Measurements from ENCODE around the gene AS3MT.
A peak's percentile ranks its signal among the peaks of the same experiment; 100 is the strongest.
"Not testable (repeated sequence)": the region's sequence is repeated elsewhere in the genome, so short reads cannot be mapped to it uniquely, and the experiment has no call there.

AS3MT gene

GRCh38 chr10:102919992-102920739, 50.9 kb downstream of the AS3MT start:
- Histone ChIP-seq H3K36me3 (ENCODE audit: insufficient read depth, low read length) (no peaks in the 10 kb centered on the region), H3K4me1 (ENCODE audit: insufficient read depth, low read length) (no peaks in the 10 kb centered on the region), H3K9ac (ENCODE audit: low read depth, low read length) (peak overlapping the region; percentile 73; the same call in 1 of the 2 replicates), H3K9me3 (ENCODE audit: control insufficient read depth, insufficient read depth, low read length) (no peaks in the 10 kb centered on the region)

DNA sequence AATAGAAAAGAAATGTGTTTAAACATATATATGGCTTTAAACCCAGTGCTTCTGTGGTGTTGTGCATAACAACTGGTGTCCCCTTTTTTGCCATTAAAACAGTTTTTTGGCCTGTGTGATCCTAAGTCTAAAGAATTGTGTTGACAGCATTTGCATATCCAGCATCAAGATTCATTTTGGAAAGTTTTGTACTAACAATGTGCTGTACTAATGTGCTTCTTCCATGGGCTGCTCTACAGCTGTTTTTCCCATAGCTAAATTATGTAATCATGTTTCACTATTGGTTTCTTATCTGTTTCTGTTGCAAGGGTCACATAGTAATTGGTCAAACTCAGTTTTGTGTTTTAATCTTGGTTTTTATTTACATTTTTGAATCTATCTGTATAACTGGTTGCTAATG, 54.3 kb downstream of the AS3MT start:
- Histone ChIP-seq H3K9me3 (ENCODE audit: control insufficient read depth, insufficient read depth, low read length) (no peaks in the 10 kb centered on the region), H3K36me3 (ENCODE audit: insufficient read depth, low read length) (no peaks in the 10 kb centered on the region), H3K9ac (ENCODE audit: low read depth, low read length) (no peak overlapping the region), H3K4me1 (ENCODE audit: insufficient read depth, low read length) (no peaks in the 10 kb centered on the region)

DNA sequence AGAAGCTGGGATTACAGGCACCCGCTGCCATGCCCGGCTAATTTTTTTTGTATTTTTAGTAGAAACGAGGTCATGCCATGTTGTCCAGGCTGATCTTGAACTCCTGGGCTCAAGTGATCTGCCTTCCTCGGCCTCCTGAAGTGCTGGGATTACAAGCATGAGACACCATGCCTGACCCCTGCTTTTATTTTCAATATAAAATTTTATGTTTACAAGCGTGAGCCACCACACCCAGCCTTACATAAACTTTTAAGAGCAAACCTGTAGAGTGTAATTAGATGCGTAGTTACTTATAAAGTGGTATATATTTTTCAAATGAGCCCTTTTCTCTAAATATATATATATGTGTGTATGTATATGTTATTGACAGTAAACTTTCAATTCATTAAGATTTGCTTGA, 57.6 kb downstream of the AS3MT start:
- no peaks in the 10 kb centered on the region for H3K36me3 ChIP-seq (ENCODE audit: insufficient read depth, low read length)
- no peaks in the 10 kb centered on the region for H3K4me1 ChIP-seq (ENCODE audit: insufficient read depth, low read length)
- no peak overlapping the region for H3K9ac ChIP-seq (ENCODE audit: low read depth, low read length)
- H3K9me3 ChIP-seq (ENCODE audit: control insufficient read depth, insufficient read depth, low read length) = no peaks in the 10 kb centered on the region

DNA sequence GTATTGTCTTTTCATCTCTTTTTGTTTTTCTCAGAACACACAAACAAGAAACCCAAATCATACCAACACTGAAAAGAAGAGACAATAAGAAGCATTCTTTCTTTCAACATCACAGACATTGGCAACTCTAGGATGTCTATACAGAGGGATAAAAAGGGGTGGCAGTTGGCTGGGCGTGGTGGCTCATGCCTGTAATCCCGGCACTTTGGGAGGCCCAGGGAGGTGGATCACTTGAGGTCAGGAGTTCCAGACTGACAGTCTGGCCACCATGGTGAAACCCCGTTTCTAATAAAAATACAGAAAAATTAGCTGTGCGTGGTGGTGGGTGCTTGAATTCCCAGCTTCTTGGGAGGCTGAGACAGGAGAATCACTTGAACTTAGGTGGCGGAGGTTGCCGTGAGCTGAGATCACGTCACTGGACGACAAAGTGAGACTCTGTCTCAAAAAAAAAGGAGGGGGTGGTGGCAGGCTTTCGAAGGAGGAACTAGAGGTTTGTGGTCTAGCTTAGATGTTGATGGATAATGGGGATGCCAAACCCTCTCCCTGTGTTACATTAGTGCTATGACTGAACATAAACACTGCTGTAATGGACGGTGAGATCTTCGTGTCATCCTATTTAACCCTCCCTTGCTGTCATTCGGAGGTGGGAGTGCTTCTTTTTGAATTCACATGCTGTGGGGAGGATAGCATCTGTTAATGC, 58.2 kb downstream of the AS3MT start:
- Histone ChIP-seq H3K4me1 (ENCODE audit: insufficient read depth, low read length) (no peaks in the 10 kb centered on the region), H3K36me3 (ENCODE audit: insufficient read depth, low read length) (no peaks in the 10 kb centered on the region), H3K9ac (ENCODE audit: low read depth, low read length) (no peak overlapping the region), H3K9me3 (ENCODE audit: control insufficient read depth, insufficient read depth, low read length) (no peaks in the 10 kb centered on the region)

DNA sequence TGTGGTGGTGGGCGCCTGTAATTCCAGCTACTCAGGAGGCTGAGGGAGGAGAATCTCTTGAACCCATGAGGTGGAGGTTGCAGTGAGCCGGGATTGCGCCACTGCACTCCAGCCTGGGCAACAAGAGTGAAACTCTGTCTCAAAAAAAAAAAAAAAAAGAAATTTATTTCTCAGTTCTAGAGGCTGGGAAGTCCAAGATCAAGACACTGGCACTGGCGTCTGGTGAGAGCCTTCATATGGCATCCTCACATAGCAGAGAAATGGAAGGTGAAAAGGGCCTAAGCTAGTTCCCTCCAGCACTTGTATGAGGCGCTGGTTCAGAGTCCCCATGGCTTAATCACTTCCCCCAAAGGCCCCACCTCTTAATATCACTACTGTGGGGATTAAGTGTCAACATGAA, 59.2 kb downstream of the AS3MT start:
- not testable (repeated sequence) for H3K36me3 ChIP-seq (ENCODE audit: insufficient read depth, low read length); H3K4me1 ChIP-seq (ENCODE audit: insufficient read depth, low read length); H3K9ac ChIP-seq (ENCODE audit: low read depth, low read length); H3K9me3 ChIP-seq (ENCODE audit: control insufficient read depth, insufficient read depth, low read length)

DNA sequence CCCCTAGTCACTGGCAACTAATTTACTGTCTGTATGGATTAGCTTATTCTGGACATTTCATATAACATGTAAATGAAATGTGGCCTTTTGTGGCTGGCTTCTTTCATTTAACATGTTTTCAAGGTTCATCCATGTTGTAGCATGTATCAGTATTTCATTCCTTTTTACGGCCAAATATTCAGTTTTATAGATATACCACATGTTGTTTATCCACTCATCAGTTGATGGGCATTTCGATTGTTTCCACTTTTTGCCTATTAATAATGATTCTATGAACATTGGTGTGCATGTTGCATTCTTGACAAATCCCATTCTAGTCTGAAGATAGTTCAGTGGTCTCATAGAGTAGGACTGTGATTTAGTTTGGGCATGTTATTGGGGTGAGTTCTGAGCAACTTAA, 61.5 kb downstream of the AS3MT start:
- no peaks in the 10 kb centered on the region for H3K4me1 ChIP-seq (ENCODE audit: insufficient read depth, low read length)
- no peaks in the 10 kb centered on the region for H3K36me3 ChIP-seq (ENCODE audit: insufficient read depth, low read length)
- no peak overlapping the region for H3K9ac ChIP-seq (ENCODE audit: low read depth, low read length)
- no peaks in the 10 kb centered on the region for H3K9me3 ChIP-seq (ENCODE audit: control insufficient read depth, insufficient read depth, low read length)

DNA sequence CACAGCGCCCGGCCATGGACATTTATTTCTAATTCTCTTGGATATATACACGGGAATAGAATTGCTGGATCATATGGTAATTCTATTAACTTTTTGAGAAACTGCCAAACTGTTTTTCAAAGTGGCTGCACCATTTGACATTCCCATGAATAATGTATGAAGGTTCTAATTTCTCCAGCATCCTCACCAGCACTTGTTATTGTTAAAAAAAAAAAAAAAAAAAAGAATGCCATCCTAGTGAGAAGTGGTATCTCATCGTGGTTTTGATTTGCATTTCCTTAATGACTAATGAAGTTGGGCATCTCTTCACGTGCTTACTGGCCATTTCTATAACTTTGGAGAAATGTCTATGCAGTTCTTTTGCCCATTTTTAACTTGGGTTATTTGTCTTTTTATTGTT, 62.4 kb downstream of the AS3MT start:
- Histone ChIP-seq H3K9ac (ENCODE audit: low read depth, low read length) (no peak overlapping the region), H3K4me1 (ENCODE audit: insufficient read depth, low read length) (no peaks in the 10 kb centered on the region), H3K36me3 (ENCODE audit: insufficient read depth, low read length) (no peaks in the 10 kb centered on the region)

DNA sequence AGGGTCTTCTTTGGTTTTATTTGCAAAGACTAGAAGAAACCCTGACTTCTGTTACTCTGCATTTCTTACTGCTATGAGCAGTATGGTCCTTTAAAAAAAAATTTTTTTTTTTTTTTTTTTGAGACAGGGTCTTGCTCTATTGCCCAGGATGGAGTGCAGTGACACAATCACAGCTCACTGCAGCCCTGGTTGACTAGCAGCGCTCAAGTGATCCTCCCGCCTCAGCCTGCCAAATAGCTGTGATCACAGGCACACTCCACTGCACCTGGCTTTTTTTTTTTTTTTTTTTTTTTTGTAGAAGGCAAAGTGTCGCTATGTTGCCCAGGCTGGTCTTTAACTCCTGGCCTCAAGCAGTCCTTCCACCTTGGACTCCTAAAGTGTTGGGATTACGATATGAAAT, 66.2 kb downstream of the AS3MT start:
- no peaks in the 10 kb centered on the region for H3K9me3 ChIP-seq (ENCODE audit: control insufficient read depth, insufficient read depth, low read length)
- H3K9ac ChIP-seq (ENCODE audit: low read depth, low read length) = no peak overlapping the region
- no peaks in the 10 kb centered on the region for H3K4me1 ChIP-seq (ENCODE audit: insufficient read depth, low read length)
- no peaks in the 10 kb centered on the region for H3K36me3 ChIP-seq (ENCODE audit: insufficient read depth, low read length)

More for the DNA sequence above, 62.4 kb downstream of the AS3MT start:
- no peaks in the 10 kb centered on the region for H3K9me3 ChIP-seq (ENCODE audit: control insufficient read depth, insufficient read depth, low read length)

- no peak overlapping the region for H3K9ac ChIP-seq (ENCODE audit: low read depth, low read length)
- H3K4me1 ChIP-seq (ENCODE audit: insufficient read depth, low read length) = no peaks in the 10 kb centered on the region
- H3K36me3 ChIP-seq (ENCODE audit: insufficient read depth, low read length) = no peaks in the 10 kb centered on the region
- no peaks in the 10 kb centered on the region for H3K9me3 ChIP-seq (ENCODE audit: control insufficient read depth, insufficient read depth, low read length)
These were observed 66.8 kb downstream of the AS3MT start for GRCh38 chr10:102935939-102936605.

DNA sequence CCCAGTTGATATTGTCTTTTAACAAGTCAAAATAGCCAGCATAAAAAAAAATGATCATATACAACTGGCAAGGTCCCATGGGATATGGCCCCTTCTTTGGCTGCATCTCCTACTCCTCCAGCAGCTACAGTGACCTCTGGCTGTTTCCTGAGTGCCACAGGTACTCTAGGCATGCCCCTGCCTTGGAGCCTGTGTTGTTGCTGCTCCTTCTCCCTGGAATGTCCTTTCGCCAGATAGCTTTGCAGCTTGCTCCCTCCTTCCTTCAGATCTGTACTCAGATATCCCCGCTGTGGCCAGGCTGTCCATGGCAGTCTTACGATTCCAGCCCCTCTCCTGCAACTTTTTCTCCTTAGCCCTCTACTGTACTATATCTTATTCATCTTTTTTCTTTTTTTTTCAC, 72.1 kb downstream of the AS3MT start:
- H3K9me3 ChIP-seq (ENCODE audit: control insufficient read depth, insufficient read depth, low read length) = no peaks in the 10 kb centered on the region
- no peaks in the 10 kb centered on the region for H3K4me1 ChIP-seq (ENCODE audit: insufficient read depth, low read length)
- no peak overlapping the region for H3K9ac ChIP-seq (ENCODE audit: low read depth, low read length)
- H3K36me3 ChIP-seq (ENCODE audit: insufficient read depth, low read length) = no peaks in the 10 kb centered on the region

DNA sequence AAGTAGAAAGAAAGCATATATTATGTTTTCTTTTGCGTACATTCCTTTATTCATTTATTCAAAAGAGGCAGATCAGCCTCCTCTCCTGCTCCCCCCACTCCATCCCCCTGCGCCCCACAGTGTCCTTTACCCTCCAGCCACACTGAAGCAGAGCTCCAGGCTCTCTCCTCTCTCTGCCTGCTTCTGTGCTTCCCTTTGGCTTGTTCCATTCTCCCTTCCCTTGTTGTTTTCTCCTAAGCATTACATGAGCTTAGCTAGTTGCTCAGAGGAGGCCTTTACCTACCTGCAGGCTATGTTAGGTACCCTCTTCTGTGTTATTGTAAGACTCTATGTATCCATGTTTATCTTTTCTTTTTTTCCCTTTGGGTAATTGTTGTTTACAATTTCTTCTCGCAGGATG, 76.2 kb downstream of the AS3MT start:
- H3K9ac ChIP-seq (ENCODE audit: low read depth, low read length) = no peak overlapping the region
- H3K4me1 ChIP-seq (ENCODE audit: insufficient read depth, low read length) = no peaks in the 10 kb centered on the region
- H3K9me3 ChIP-seq (ENCODE audit: control insufficient read depth, insufficient read depth, low read length) = no peaks in the 10 kb centered on the region
- H3K36me3 ChIP-seq (ENCODE audit: insufficient read depth, low read length) = no peaks in the 10 kb centered on the region

- Histone ChIP-seq H3K9me3 (ENCODE audit: control insufficient read depth, insufficient read depth, low read length) (no peaks in the 10 kb centered on the region), H3K9ac (ENCODE audit: low read depth, low read length) (no peak overlapping the region), H3K4me1 (ENCODE audit: insufficient read depth, low read length) (no peaks in the 10 kb centered on the region), H3K36me3 (ENCODE audit: insufficient read depth, low read length) (no peaks in the 10 kb centered on the region)
These were observed 76.7 kb downstream of the AS3MT start for GRCh38 chr10:102945962-102946361.

GRCh38 chr10:102946992-102947391, 77.7 kb downstream of the AS3MT start:
- Histone ChIP-seq H3K36me3 (ENCODE audit: insufficient read depth, low read length) (no peaks in the 10 kb centered on the region), H3K4me1 (ENCODE audit: insufficient read depth, low read length) (no peaks in the 10 kb centered on the region), H3K9me3 (ENCODE audit: control insufficient read depth, insufficient read depth, low read length) (no peaks in the 10 kb centered on the region), H3K9ac (ENCODE audit: low read depth, low read length) (no peak overlapping the region)

- H3K36me3 ChIP-seq (ENCODE audit: insufficient read depth, low read length) = no peaks in the 10 kb centered on the region
- no peak overlapping the region for H3K9ac ChIP-seq (ENCODE audit: low read depth, low read length)
- no peaks in the 10 kb centered on the region for H3K4me1 ChIP-seq (ENCODE audit: insufficient read depth, low read length)
- H3K9me3 ChIP-seq (ENCODE audit: control insufficient read depth, insufficient read depth, low read length) = no peaks in the 10 kb centered on the region
These were observed 78.9 kb downstream of the AS3MT start for GRCh38 chr10:102948176-102948575.

- H3K9ac ChIP-seq (ENCODE audit: low read depth, low read length) = no peak overlapping the region
- no peaks in the 10 kb centered on the region for H3K4me1 ChIP-seq (ENCODE audit: insufficient read depth, low read length)
- H3K9me3 ChIP-seq (ENCODE audit: control insufficient read depth, insufficient read depth, low read length) = no peaks in the 10 kb centered on the region
- H3K36me3 ChIP-seq (ENCODE audit: insufficient read depth, low read length) = no peaks in the 10 kb centered on the region
These were observed 79.5 kb downstream of the AS3MT start for GRCh38 chr10:102948786-102949185.
